HG02981 (cell line): Measurements from ENCODE around the gene TTLL6.
"Not testable (repeated sequence)": the region's sequence is repeated elsewhere in the genome, so short reads cannot be mapped to it uniquely, and the experiment has no call there.

Experiments
- ATAC-seq: cut with Tn5 transposase; IDR thresholded peaks from one replicate; pipeline ENCODE4 v1.9.1; 2021; ENCODE audit warnings: mild to moderate bottlenecking, moderate library complexity; ENCODE audit not compliant: unreplicated experiment

TTLL6 gene

GRCh38 chr17:48816774-48817590 lies at the start of gene TTLL6:
TTLL6 (minus strand) TSS chr17:48817229; CDS start chr17:48817072, 157 bp downstream.
- ATAC-seq = peak; percentile 84

- ATAC-seq = no peak
Measured at GRCh38 chr17:48860456-48860855, 43.4 kb upstream of the TTLL6 start.

GRCh38 chr17:48860034-48860433 lies 43.0 kb upstream of the TTLL6 start:
- ATAC-seq = no peak

- no peak for ATAC-seq
Measured at GRCh38 chr17:48856122-48856821, 39.2 kb upstream of the TTLL6 start.

GRCh38 chr17:48854774-48855476 lies 37.9 kb upstream of the TTLL6 start:
- no peak for ATAC-seq

- no peak for ATAC-seq
Measured at GRCh38 chr17:48850792-48851323, 33.8 kb upstream of the TTLL6 start.

GRCh38 chr17:48843187-48843900 lies 26.3 kb upstream of the TTLL6 start:
- no peak for ATAC-seq

- ATAC-seq = no peak
Measured at GRCh38 chr17:48842746-48843145, 25.7 kb upstream of the TTLL6 start.

- peak; percentile 82 for ATAC-seq
Measured at GRCh38 chr17:48841395-48841831, 24.4 kb upstream of the TTLL6 start.

- no peak for ATAC-seq
Measured at GRCh38 chr17:48840441-48840840, 23.4 kb upstream of the TTLL6 start.

GRCh38 chr17:48837458-48837857 lies 20.4 kb upstream of the TTLL6 start:
- ATAC-seq = not testable (repeated sequence)

- no peak for ATAC-seq
Measured at GRCh38 chr17:48835971-48836370, 18.9 kb upstream of the TTLL6 start.

GRCh38 chr17:48834973-48835372 lies 17.9 kb upstream of the TTLL6 start:
- ATAC-seq = no peak

- no peak for ATAC-seq
Measured at GRCh38 chr17:48831549-48831883, 14.5 kb upstream of the TTLL6 start.

GRCh38 chr17:48830840-48831548 lies 14.0 kb upstream of the TTLL6 start, which contains the start of gene CALCOCO2:
CALCOCO2 (plus strand) TSS chr17:48831035; CDS start chr17:48841708, 10,673 bp downstream.
- ATAC-seq = peak; percentile 81

- no peak for ATAC-seq
Measured at GRCh38 chr17:48825446-48826381, 8.7 kb upstream of the TTLL6 start.

GRCh38 chr17:48820936-48821335 lies 3.9 kb upstream of the TTLL6 start:
- not testable (repeated sequence) for ATAC-seq

- no peak for ATAC-seq
Measured at GRCh38 chr17:48819466-48819865, 2.4 kb upstream of the TTLL6 start.

GRCh38 chr17:48818361-48818841 lies 1.4 kb upstream of the TTLL6 start:
- no peak for ATAC-seq
